Measurements from ENCODE around the gene ILKAP. TPM values are rescaled to one million over a fixed set of nuclear protein-coding genes. Genes with fewer than 3 reads are reported as not detected.

ILKAP gene
- total and polyA plus RNA-seq, 2 donors = 22.3 to 67.0 TPM

DNA sequence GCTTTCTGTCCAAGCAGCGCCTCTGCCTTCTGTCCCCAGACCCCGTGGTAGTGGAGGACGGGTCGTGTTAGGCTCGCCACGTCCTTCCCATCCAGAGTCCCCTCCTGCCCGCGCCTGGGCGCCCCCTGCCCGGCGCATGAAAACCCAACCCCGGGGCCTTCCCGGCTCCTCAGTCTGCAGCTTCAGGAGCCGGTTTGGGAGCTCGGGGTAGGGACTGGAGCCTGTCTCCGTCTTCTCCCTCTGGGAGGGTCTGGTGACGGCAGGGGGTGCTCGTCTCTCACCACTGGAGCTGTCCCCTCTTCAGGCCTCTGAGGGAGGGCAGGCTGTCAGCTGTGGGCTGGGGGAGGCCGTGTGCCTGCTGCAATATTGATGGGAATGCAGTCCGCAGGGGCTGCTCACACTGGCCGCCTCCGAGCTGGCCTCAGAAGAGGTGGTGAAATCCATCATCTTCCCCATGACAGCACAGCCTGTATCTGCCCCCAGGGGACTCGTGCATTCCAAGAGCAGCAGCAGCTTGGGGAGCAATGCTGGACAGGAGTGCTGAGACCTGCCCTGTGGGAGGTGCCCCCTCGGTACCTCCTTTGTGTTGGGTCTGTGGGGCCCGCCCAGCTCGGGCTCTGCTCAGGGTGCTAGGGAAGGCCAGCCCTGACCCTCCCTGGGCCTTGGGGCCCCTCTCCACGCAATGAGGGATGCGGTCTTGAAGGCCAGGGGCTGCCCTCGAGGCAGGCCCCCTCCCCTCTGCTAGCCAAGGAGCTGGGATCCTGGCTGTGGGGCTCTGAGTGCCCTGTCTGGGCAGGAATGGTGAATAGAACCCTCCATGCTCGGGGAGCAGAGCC lies 82.8 kb downstream of the ILKAP start:
- DNase-seq (ENCODE audit: low read depth in 6 of 9, low spot score in 9 of 9) = no peak
- Histone ChIP-seq H3K9me3 (ENCODE audit: control insufficient read depth in 2 of 2, insufficient read depth in 1 of 2, low read length in 1 of 2) (no peaks in the 10 kb centered on the region), H3K27ac (ENCODE audit: low read depth in 1 of 2, low read length in 1 of 2) (no peak overlapping the region), H3K27me3 (ENCODE audit: control insufficient read depth in 2 of 2, insufficient read depth in 1 of 2, low read length in 1 of 2) (peaks cover 2 to 24% of the 10 kb centered on the region in 2 donors), H3K4me1 (ENCODE audit: control insufficient read depth in 2 of 2, insufficient read depth in 2 of 2, low read length in 2 of 2) (no peaks in the 10 kb centered on the region), H3K36me3 (ENCODE audit: control insufficient read depth in 2 of 2, insufficient read depth in 2 of 2, low read length in 1 of 2) (no peaks in the 10 kb centered on the region), H3K4me3 (ENCODE audit: low read length in 2 of 2) (no peak overlapping the region)
- 65% methylated on average over 30 of the region's 30 CpGs for WGBS

Other genes with a start within 250 kb of the ILKAP start
- gene UBE2F, start 236.7 kb downstream of the ILKAP start, total RNA-seq = 50.7 TPM
- gene UBE2F, start 236.7 kb downstream of the ILKAP start, polyA plus RNA-seq = 77.8 TPM
- 17.4 TPM for gene SCLY, start 142.7 kb downstream of the ILKAP start, total RNA-seq
- 10.4 TPM for gene SCLY, start 142.7 kb downstream of the ILKAP start, polyA plus RNA-seq
- 0.66 TPM for gene ESPNL, start 103.4 kb downstream of the ILKAP start, total RNA-seq
- 1.5 TPM for gene ESPNL, start 103.4 kb downstream of the ILKAP start, polyA plus RNA-seq
- gene KLHL30, start 65.0 kb downstream of the ILKAP start, total RNA-seq = 0.05 TPM
- gene KLHL30, start 65.0 kb downstream of the ILKAP start, polyA plus RNA-seq = 0.41 TPM
- gene ERFE, start 44.7 kb downstream of the ILKAP start, total RNA-seq = 0.38 TPM
- 0.96 TPM for gene ERFE, start 44.7 kb downstream of the ILKAP start, polyA plus RNA-seq
- 16.1 TPM for gene HES6, start 36.3 kb upstream of the ILKAP start, total RNA-seq
- gene HES6, start 36.3 kb upstream of the ILKAP start, polyA plus RNA-seq = 18.7 TPM
- gene PER2, start 84.9 kb upstream of the ILKAP start, total RNA-seq = 3.0 TPM
- gene PER2, start 84.9 kb upstream of the ILKAP start, polyA plus RNA-seq = 5.6 TPM
- 2.7 TPM for gene TRAF3IP1, start 116.8 kb upstream of the ILKAP start, total RNA-seq
- 5.1 TPM for gene TRAF3IP1, start 116.8 kb upstream of the ILKAP start, polyA plus RNA-seq
- gene ASB1, start 223.2 kb upstream of the ILKAP start, total RNA-seq = 13.8 TPM
- 32.5 TPM for gene ASB1, start 223.2 kb upstream of the ILKAP start, polyA plus RNA-seq

All from thymus (tissue), 11 donors.